22Rv1 (cell line): ENCODE results near the gene SGCG.

ENCODE experiments used
- CTCF ChIP-seq: fragments of 450-650 bp; IDR thresholded peaks from 2 replicates; pipeline ENCODE4 v1.5.1; 2017; ENCODE audit warnings: mild to moderate bottlenecking
- ZFX ChIP-seq: fragments of 450-650 bp; IDR thresholded peaks from 2 replicates; pipeline ENCODE4 v1.6.1; 2017; ENCODE audit warnings: antibody characterized with exemption, borderline replicate concordance

DNA sequence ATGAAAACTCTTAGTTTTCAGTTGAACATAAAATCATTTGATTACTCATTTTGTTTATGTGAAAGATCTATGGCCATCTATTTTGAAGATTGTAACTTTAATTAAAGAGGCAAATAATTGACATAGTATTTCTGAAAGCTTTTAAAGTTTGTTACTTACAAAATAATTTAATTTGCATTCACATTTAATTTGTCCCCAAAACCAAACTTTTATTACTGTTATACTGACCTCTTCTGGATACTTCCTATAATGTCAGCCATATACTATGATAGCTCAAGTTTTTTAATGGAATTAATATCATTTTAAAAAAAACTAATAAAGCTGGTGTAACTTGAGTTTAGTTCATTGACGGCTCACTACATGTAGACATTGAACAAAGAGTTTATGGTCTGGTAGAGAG lies 4.9 kb upstream of the SGCG start:
- TF ChIP-seq CTCF: peak; percentile 64
- no peak for TF ChIP-seq ZFX
